Activated B cell treated with CpG ODN at 0.5 μM for 24 hours (primary cell): ENCODE data around the gene FAM216B. TPM values are rescaled to one million over a fixed set of nuclear protein-coding genes. Genes with fewer than 3 reads are reported as not detected.
"Not testable (repeated sequence)": the region's sequence is repeated elsewhere in the genome, so short reads cannot be mapped to it uniquely, and the experiment has no call there.

ENCODE experiments used
- ATAC-seq: fragments of 200-7000 bp; cut with Tn5 transposase; one replicate; pipeline ENCODE4 v1.10.0; 2021; ENCODE audit warnings: low read depth, mild to moderate bottlenecking, moderate library complexity
- CTCF ChIA-PET: fragments of 350-600 bp; sonication (Branson Sonifier 250); formaldehyde crosslinking; loops from one replicate; lab custom pipeline; 2021; ENCODE audit warnings: antibody characterized with exemption; lab: Charles Lee
- POLR2A ChIA-PET: fragments of 350-600 bp; sonication (Branson Sonifier 250); formaldehyde crosslinking; loops from one replicate; lab custom pipeline; 2021; ENCODE audit warnings: antibody characterized with exemption; lab: Charles Lee
- DNase-seq: peaks from one replicate; pipeline ENCODE4 v3.0.0; 2022
- H3K27ac Mint-ChIP-seq: one replicate; pipeline ENCODE4 v1.8.0; 2020; ENCODE audit warnings: mixed read lengths
- H3K27me3 Mint-ChIP-seq: one replicate; pipeline ENCODE4 v1.8.0; 2021; ENCODE audit warnings: mixed read lengths
- H3K36me3 Mint-ChIP-seq: one replicate; pipeline ENCODE4 v1.8.0; 2021; ENCODE audit warnings: low read depth, mixed read lengths
- H3K4me1 Mint-ChIP-seq: one replicate; pipeline ENCODE4 v1.8.0; 2021; ENCODE audit warnings: mixed read lengths
- H3K4me3 Mint-ChIP-seq: one replicate; pipeline ENCODE4 v1.8.0; 2020; ENCODE audit warnings: mild to moderate bottlenecking, mixed read lengths
- H3K9me3 Mint-ChIP-seq: one replicate; pipeline ENCODE4 v1.8.0; 2020; ENCODE audit warnings: mixed read lengths
- intact Hi-C: fragments of 100-400 bp; cut with micrococcal nuclease; formaldehyde crosslinking; loops from one replicate; pipeline ENCODE4 v1.15.1; 2024
- total RNA-seq: library from RNA; stranded (reverse); gene quantifications from 2 replicates; pipeline ENCODE4 v1.2.3, GENCODE V29; 2022
- TF ChIP-seq, protein P1 (sequence below): fragments of 200-600 bp; IDR thresholded peaks from one replicate; pipeline ENCODE4 v1.8.0; 2022; ENCODE audit warnings: antibody characterized with exemption, mild to moderate bottlenecking

The FAM216B gene
- total RNA-seq, 1 donor from 2014 or later, result not detected

DNA sequence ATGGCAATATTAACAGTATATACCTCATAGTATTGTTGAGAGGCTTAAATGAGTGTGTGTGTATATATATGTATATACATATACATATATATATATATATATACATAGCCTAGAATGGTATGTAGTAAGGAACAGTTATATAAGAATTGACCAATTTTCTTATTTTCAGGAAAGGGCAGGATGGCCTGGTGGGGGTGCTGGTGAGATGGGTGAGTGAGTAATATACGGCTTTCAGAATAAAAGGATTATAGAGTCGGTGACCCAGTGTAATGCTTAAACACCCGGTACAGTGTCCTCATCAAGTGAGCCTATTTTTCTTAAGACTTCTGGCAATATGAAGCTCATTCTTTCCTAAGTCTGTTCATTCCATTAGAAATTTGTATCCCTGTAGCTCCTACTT is 11.7 kb upstream of the FAM216B start:
- Mint-ChIP-seq H3K36me3 (no peaks in the 10 kb centered on the region), H3K4me1 (no peaks in the 10 kb centered on the region), H3K27ac (no peak overlapping the region), H3K27me3 (no peaks in the 10 kb centered on the region), H3K9me3 (peaks cover 4% of the 10 kb centered on the region), H3K4me3 (no peak overlapping the region)
- TF ChIP-seq, protein P1, sequence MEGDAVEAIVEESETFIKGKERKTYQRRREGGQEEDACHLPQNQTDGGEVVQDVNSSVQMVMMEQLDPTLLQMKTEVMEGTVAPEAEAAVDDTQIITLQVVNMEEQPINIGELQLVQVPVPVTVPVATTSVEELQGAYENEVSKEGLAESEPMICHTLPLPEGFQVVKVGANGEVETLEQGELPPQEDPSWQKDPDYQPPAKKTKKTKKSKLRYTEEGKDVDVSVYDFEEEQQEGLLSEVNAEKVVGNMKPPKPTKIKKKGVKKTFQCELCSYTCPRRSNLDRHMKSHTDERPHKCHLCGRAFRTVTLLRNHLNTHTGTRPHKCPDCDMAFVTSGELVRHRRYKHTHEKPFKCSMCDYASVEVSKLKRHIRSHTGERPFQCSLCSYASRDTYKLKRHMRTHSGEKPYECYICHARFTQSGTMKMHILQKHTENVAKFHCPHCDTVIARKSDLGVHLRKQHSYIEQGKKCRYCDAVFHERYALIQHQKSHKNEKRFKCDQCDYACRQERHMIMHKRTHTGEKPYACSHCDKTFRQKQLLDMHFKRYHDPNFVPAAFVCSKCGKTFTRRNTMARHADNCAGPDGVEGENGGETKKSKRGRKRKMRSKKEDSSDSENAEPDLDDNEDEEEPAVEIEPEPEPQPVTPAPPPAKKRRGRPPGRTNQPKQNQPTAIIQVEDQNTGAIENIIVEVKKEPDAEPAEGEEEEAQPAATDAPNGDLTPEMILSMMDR, result no peak
- DNase-seq (no peak), ATAC-seq (no peak)
- ChIA-PET POLR2A (no interaction called here), CTCF (no interaction called here)
- intact Hi-C loops, result no loop called here

DNA sequence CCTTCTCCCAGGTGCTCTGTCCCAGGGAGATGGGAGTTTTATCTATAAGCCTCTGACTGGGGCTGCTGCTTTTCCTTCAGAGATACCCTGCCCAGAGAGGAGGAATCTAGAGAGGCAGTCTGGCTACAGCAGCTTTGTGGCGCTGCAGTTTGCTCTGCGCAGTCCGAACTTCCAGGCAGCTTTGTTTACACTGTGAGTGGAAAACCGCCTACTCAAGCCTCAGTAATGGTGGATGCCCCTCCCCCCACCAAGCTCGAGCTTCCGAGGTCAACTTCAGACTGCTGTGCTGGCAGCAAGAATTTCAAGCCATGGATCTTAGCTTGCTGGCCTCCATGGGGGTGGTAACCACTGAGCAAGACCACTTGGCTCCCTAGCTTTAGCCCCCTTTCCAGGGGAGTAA is 4.8 kb upstream of the FAM216B start:
- POLR2A ChIA-PET, H3K9me3 Mint-ChIP-seq, CTCF ChIA-PET, ATAC-seq, intact Hi-C loops, DNase-seq, H3K4me3 Mint-ChIP-seq, H3K4me1 Mint-ChIP-seq, H3K27ac Mint-ChIP-seq, H3K36me3 Mint-ChIP-seq: not testable (repeated sequence)
- peaks cover 16% of the 10 kb centered on the region for H3K27me3 Mint-ChIP-seq

DNA sequence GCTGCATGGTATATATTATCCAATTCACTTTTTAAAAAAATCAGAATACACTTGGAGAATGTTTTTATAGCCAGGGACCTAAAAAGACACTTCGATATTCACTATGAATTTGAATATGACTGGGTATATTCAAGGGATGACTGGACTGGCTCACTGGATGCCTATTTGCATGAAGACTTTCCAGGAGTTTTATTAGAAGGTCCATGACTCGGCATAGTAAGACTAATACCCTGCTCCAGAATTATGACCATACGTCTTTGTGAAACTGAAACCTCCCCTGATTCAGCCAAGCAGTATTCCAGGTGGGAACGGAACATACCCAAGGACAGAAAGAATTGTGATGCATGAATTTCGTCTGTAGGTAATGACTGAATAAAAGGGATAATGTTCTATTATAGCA is 3.9 kb upstream of the FAM216B start:
- H3K27ac Mint-ChIP-seq, result no peak overlapping the region
- ATAC-seq (no peak), DNase-seq (no peak)
- intact Hi-C loops, result no loop called here
- TF ChIP-seq, protein P1, result no peak
- H3K9me3 Mint-ChIP-seq, result peaks cover 5% of the 10 kb centered on the region
- H3K4me3 Mint-ChIP-seq, result no peak overlapping the region
- ChIA-PET CTCF (no interaction called here), POLR2A (no interaction called here)
- H3K4me1 Mint-ChIP-seq, result no peaks in the 10 kb centered on the region
- peaks cover 16% of the 10 kb centered on the region for H3K27me3 Mint-ChIP-seq
- no peaks in the 10 kb centered on the region for H3K36me3 Mint-ChIP-seq

DNA sequence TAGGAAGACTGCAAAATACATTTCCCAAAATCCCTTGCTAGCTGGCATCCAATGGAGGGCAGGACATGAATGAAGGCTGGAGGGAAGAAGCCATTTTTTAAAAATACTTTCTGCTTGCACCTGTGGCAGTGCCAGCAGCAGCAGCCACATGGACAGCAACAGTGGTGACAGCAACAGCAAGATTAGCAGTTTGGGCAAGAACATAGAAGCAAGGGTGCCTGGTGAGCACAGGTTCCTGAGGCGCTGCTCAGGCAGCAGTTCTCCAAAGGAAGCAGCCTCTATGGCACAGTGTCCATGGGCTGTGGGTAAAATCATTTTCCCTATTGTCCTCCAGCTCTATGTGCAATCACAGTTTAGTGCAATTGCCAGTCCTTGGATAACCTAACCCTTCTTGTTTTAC is 1.3 kb upstream of the FAM216B start:
- no peak for ATAC-seq
- Mint-ChIP-seq H3K4me3 (no peak overlapping the region), H3K27me3 (peaks cover 16% of the 10 kb centered on the region), H3K36me3 (no peaks in the 10 kb centered on the region), H3K27ac (no peak overlapping the region), H3K9me3 (peaks cover 2% of the 10 kb centered on the region), H3K4me1 (no peaks in the 10 kb centered on the region)
- TF ChIP-seq, protein P1, result no peak
- DNase-seq, result no peak
- intact Hi-C loops, result no loop called here
- POLR2A ChIA-PET, result no interaction called here
- CTCF ChIA-PET, result no interaction called here

DNA sequence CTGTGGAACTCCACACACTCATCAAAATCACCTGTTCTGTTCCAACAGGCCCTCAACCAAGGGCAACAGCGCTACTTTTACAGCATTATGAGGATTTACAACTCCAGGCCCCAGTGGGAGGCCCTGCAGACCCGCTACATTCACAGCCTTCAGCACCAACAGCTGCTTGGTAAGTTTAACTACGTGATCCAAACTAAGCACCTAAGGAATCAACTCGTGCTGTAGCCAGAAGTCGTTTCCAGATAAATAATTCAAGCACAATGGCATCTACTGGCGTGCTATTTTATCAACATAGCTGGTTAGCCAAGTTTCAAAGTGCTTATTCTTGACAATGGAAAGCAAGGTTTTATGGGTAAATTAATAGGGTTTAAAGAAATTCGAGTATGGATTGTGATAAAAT is 5.3 kb downstream of the FAM216B start:
- POLR2A ChIA-PET, result no interaction called here
- TF ChIP-seq, protein P1, result no peak
- DNase-seq (no peak), ATAC-seq (no peak)
- Mint-ChIP-seq H3K9me3 (peaks cover 7% of the 10 kb centered on the region), H3K4me3 (no peak overlapping the region), H3K27ac (no peak overlapping the region), H3K27me3 (no peaks in the 10 kb centered on the region), H3K4me1 (no peaks in the 10 kb centered on the region), H3K36me3 (no peaks in the 10 kb centered on the region)
- intact Hi-C loops, result no loop called here
- CTCF ChIA-PET, result no interaction called here

DNA sequence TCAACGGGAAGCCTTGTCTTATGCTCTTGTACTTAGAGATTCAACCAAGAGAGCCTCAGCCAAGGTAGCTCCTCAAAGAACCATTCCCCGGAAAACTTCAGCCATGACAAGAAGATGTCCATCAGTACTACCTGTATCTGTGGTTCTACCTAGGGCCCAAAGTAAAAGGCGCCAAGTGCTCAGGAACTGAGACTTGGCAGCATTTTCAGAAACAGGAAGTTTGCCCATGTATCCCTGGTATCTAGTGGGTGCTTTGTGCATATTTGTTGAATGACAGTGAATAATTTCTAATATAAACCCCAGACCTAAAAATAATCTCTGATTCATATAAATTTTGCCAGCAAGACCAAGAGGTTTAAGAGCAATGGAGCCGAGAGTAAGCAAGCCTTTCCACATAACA is 7.2 kb downstream of the FAM216B start:
- Mint-ChIP-seq H3K4me3 (no peak overlapping the region), H3K36me3 (no peaks in the 10 kb centered on the region), H3K27ac (no peak overlapping the region), H3K4me1 (no peaks in the 10 kb centered on the region), H3K27me3 (no peaks in the 10 kb centered on the region), H3K9me3 (peaks cover 7% of the 10 kb centered on the region)
- ATAC-seq (no peak), DNase-seq (no peak)
- ChIA-PET CTCF (no interaction called here), POLR2A (interaction anchor here (0.6 kb wide), 1 partner anchor 12 kb away, joined by 3 read pairs; no protein-coding TSS in a partner anchor)
- TF ChIP-seq, protein P1, result no peak
- intact Hi-C loops, result no loop called here
